Neural cell (in vitro differentiated cells): ENCODE measurements around the gene OGA.

Experiments used
- CTCF ChIP-seq: fragments of 450-650 bp; IDR thresholded peaks from 2 replicates; pipeline ENCODE4 v1.5.1; 2014; ENCODE audit warnings: antibody characterized with exemption, mild to moderate bottlenecking, moderate library complexity; ENCODE audit not compliant: poor library complexity, severe bottlenecking
- EP300 ChIP-seq: fragments of 450-650 bp; conservative IDR thresholded peaks from 2 replicates; pipeline ENCODE4 v1.6.1; 2014; ENCODE audit warnings: antibody characterized with exemption, mild to moderate bottlenecking, moderate library complexity; ENCODE audit not compliant: poor library complexity, severe bottlenecking
- EZH2 ChIP-seq: fragments of 200-600, 300-800 bp; shearing (Covaris generic), sonication (generic); IDR thresholded peaks from 2 replicates; pipeline ENCODE4 v1.6.1; 2014; ENCODE audit warnings: antibody characterized with exemption, low read length, borderline replicate concordance, mild to moderate bottlenecking; ENCODE audit not compliant: insufficient read depth, poor library complexity, severe bottlenecking
- POLR2AphosphoS5 ChIP-seq: IDR thresholded peaks from 2 replicates; pipeline ENCODE4 v1.6.1; 2012
- RAD21 ChIP-seq: fragments of 450-650 bp; conservative IDR thresholded peaks from 2 replicates; pipeline ENCODE4 v1.6.1; 2014; ENCODE audit warnings: antibody characterized with exemption, mild to moderate bottlenecking, moderate library complexity
- SMC3 ChIP-seq: fragments of 450-650 bp; conservative IDR thresholded peaks from 2 replicates; pipeline ENCODE4 v1.6.1; 2014; ENCODE audit warnings: antibody characterized with exemption, mild to moderate bottlenecking, moderate library complexity; ENCODE audit not compliant: poor library complexity

- TF ChIP-seq CTCF, result no peak
- TF ChIP-seq EZH2, result no peak
- no peak for TF ChIP-seq RAD21
- TF ChIP-seq EP300, result no peak
- no peak for TF ChIP-seq POLR2AphosphoS5
- TF ChIP-seq SMC3, result no peak
Observed at GRCh38 chr10:101828766-101829551, 10.7 kb upstream of the OGA start.
